MM.1S (cell line): Measurements from ENCODE around the gene LRRC32.
A peak's percentile ranks its signal among the peaks of the same experiment; 100 is the strongest.

ENCODE experiments used
- CTCF ChIP-seq: fragments of 300-600 bp; sonication (generic); IDR thresholded peaks from 2 replicates; pipeline ENCODE4 v1.5.1; 2016; ENCODE audit warnings: antibody characterized with exemption, low read length, mixed read lengths
- EZH2phosphoT487 ChIP-seq: fragments of 300-600 bp; sonication (generic); IDR thresholded peaks from 2 replicates; pipeline ENCODE4 v1.6.1; 2018; ENCODE audit warnings: antibody characterized with exemption, low read length

GRCh38 chr11:76698321-76699043 lies 27.9 kb upstream of the LRRC32 start:
- TF ChIP-seq CTCF: peak; percentile 44
- TF ChIP-seq EZH2phosphoT487: no peak
